Fibroblast of lung (primary cell): ENCODE data around the gene PRRT2. TPM values are rescaled to one million over a fixed set of nuclear protein-coding genes. Genes with fewer than 3 reads are reported as not detected.
A peak's percentile ranks its signal among the peaks of the same experiment; 100 is the strongest.

Experiments
- DNase-seq, 2 donors: peaks; one replicate each; pipeline versions ENCODE4 v3.0.0 to v3.0.0-alpha.2; 2010; ENCODE audit warnings: low read depth in 2 of 2
- H2AFZ ChIP-seq: 2 replicates; pipeline ENCODE4 v1.5.1; 2012; ENCODE audit warnings: low read length, control low read depth, inconsistent platforms
- H3K27ac ChIP-seq: 2 replicates; pipeline ENCODE4 v1.5.1; 2011; ENCODE audit warnings: low read length, control low read depth; ENCODE audit not compliant: insufficient read depth
- H3K27me3 ChIP-seq: 2 replicates; pipeline ENCODE4 v1.5.1; 2011; ENCODE audit warnings: mild to moderate bottlenecking, low read length; ENCODE audit not compliant: control insufficient read depth, insufficient read depth
- H3K36me3 ChIP-seq: 2 replicates; pipeline ENCODE4 v1.5.1; 2011; ENCODE audit warnings: low read length; ENCODE audit not compliant: control insufficient read depth, insufficient read depth
- H3K4me1 ChIP-seq: 2 replicates; pipeline ENCODE4 v1.5.1; 2011; ENCODE audit warnings: low read length; ENCODE audit not compliant: control insufficient read depth, insufficient read depth; ENCODE audit errors: extremely low read depth
- H3K4me2 ChIP-seq: 2 replicates; pipeline ENCODE4 v1.5.1; 2011; ENCODE audit warnings: low read length, control low read depth; ENCODE audit not compliant: insufficient read depth; ENCODE audit errors: extremely low read depth
- H3K4me3 ChIP-seq, 4 experiments: fragments of 200-600 bp in 1 of 4; sonication (generic) in 1 of 4; replicated peaks in 1 of 4; 2 replicates each; pipeline ENCODE4 v1.5.1; 2011 to 2016; ENCODE audit warnings: low read length in 4 of 4, low read depth in 3 of 4, mild to moderate bottlenecking in 3 of 4, control low read depth in 2 of 4, inconsistent platforms in 1 of 4, mixed read lengths in 1 of 4; ENCODE audit not compliant: insufficient read depth in 1 of 4; ENCODE audit errors: control extremely low read depth in 1 of 4
- H3K79me2 ChIP-seq: 2 replicates; pipeline ENCODE4 v1.5.1; 2012; ENCODE audit warnings: mild to moderate bottlenecking, low read length, inconsistent platforms; ENCODE audit not compliant: control insufficient read depth, insufficient read depth
- H3K9ac ChIP-seq: 2 replicates; pipeline ENCODE4 v1.5.1; 2011; ENCODE audit warnings: mild to moderate bottlenecking, low read length, control low read depth; ENCODE audit not compliant: insufficient read depth
- H3K9me3 ChIP-seq: 2 replicates; pipeline ENCODE4 v1.5.1; 2012; ENCODE audit warnings: low read depth, low read length; ENCODE audit not compliant: control insufficient read depth, insufficient read depth
- H4K20me1 ChIP-seq: 2 replicates; pipeline ENCODE4 v1.5.1; 2011; ENCODE audit warnings: low read length; ENCODE audit not compliant: control insufficient read depth, insufficient read depth; ENCODE audit errors: extremely low read depth
- CTCF ChIP-seq, 2 donors: IDR thresholded peaks in 1 of 2; conservative IDR thresholded peaks in 1 of 2; 1 replicate in 1 of 2; 2 replicates in 1 of 2; pipeline ENCODE4 v1.5.1; 2011 to 2012; ENCODE audit warnings: low read length in 2 of 2, control low read depth in 1 of 2, inconsistent platforms in 1 of 2, low read depth in 1 of 2, mild to moderate bottlenecking in 1 of 2
- EZH2 ChIP-seq: IDR thresholded peaks from 2 replicates; pipeline ENCODE4 v1.5.1; 2012; ENCODE audit warnings: low read length, control low read depth, mild to moderate bottlenecking; ENCODE audit errors: missing control alignments
- polyA plus RNA-seq, 2 donors: library from polyadenylated mRNA; depleted of rRNA in 1 of 2; stranded (reverse) in 1 of 2; unstranded in 1 of 2; fragments of >200 nt; gene quantifications; 2 replicates each; pipeline ENCODE4 v1.2.1, GENCODE V29; 2011 to 2012; ENCODE audit warnings: missing spikeins in 1 of 2
- total RNA-seq: library from RNA; depleted of rRNA; stranded (reverse); fragments of >200 nt; gene quantifications from 2 replicates; pipeline ENCODE4 v1.2.1, GENCODE V29; 2014

Gene PRRT2
- total and polyA plus RNA-seq, 2 donors (not counting 1 experiment from before 2014, with no cell fraction given): 1.3 to 2.1 TPM

- no peak overlapping the region for H2AFZ ChIP-seq
- no peak overlapping the region for H3K4me2 ChIP-seq
- no peaks in the 10 kb centered on the region for H3K9me3 ChIP-seq
- peaks cover 24% of the 10 kb centered on the region for H3K36me3 ChIP-seq
- no peak overlapping the region for H3K27ac ChIP-seq
- peaks cover 4% of the 10 kb centered on the region for H3K79me2 ChIP-seq
- H3K9ac ChIP-seq: no peak overlapping the region
- no peak for DNase-seq
- no peak for TF ChIP-seq EZH2
- no peak for TF ChIP-seq CTCF (conservative IDR thresholded peaks at IDR 0.05 in 1 of 2, IDR thresholded peaks at IDR 0.05 in 1 of 2; ENCODE audit: low read depth in 1 of 2, low read length in 2 of 2)
- H3K4me3 ChIP-seq: no peak overlapping the region
- H3K4me1 ChIP-seq: peaks cover 5% of the 10 kb centered on the region
- H4K20me1 ChIP-seq: no peaks in the 10 kb centered on the region
- H3K27me3 ChIP-seq: no peaks in the 10 kb centered on the region
Measured at GRCh38 chr16:29802416-29802935, 9.5 kb upstream of the PRRT2 start.

- no peak for DNase-seq
- Histone ChIP-seq H4K20me1 (no peaks in the 10 kb centered on the region), H2AFZ (no peak overlapping the region), H3K9me3 (no peaks in the 10 kb centered on the region), H3K9ac (no peak overlapping the region), H3K27ac (no peak overlapping the region), H3K79me2 (peaks cover 18% of the 10 kb centered on the region), H3K4me3 (peak overlapping the region in 2 of 4 experiments; percentile 83 to 89), H3K36me3 (peaks cover 18% of the 10 kb centered on the region), H3K4me2 (peak overlapping the region; percentile 30), H3K4me1 (peaks cover 10% of the 10 kb centered on the region), H3K27me3 (no peaks in the 10 kb centered on the region)
- TF ChIP-seq EZH2 (no peak), CTCF (conservative IDR thresholded peaks at IDR 0.05 in 1 of 2, IDR thresholded peaks at IDR 0.05 in 1 of 2; ENCODE audit: low read depth in 1 of 2, low read length in 2 of 2) (no peak)
Measured at GRCh38 chr16:29804020-29804419, 8.0 kb upstream of the PRRT2 start.

DNA sequence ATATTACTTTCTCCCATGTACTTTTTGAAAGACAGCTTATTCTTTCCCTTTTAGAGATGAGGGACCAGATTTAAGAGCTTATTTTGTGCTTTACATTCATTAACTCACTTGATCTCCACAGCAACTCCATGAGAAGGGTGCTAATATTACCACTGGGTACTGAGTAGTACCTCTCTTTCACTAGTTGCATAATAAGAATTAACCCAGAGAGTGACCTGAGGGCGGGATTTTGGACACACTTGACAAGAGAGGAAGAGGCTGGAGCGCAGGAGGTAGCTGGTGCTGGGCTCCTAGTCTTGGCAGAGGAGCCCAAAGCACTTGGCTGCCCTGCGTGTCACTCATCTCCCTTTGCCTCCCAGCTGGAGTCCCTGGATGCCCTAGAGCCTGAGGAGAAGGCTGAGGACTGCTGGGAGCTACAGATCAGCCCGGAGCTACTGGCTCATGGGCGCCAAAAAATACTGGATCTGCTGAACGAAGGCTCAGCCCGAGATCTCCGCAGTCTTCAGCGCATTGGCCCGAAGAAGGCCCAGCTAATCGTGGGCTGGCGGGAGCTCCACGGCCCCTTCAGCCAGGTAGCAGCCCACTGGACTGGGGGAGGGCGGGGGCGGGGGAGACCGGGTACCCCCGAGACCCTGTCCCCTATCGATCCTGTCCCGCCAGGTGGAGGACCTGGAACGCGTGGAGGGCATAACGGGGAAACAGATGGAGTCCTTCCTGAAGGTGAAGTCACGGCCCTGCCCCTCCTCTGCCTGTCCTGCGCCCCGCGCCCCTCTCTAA lies 7.3 kb upstream of the PRRT2 start:
- Histone ChIP-seq H4K20me1 (no peaks in the 10 kb centered on the region), H3K79me2 (peaks cover 23% of the 10 kb centered on the region), H3K27ac (peak overlapping the region; percentile 95), H3K9me3 (no peaks in the 10 kb centered on the region), H3K9ac (peak overlapping the region; percentile 88), H3K4me1 (peaks cover 14% of the 10 kb centered on the region), H3K4me2 (peak overlapping the region; percentile 95), H3K27me3 (no peaks in the 10 kb centered on the region), H3K36me3 (peaks cover 17% of the 10 kb centered on the region), H2AFZ (peak overlapping the region; percentile 68), H3K4me3 (peak overlapping the region; percentile 82 to 89 (median 84))
- DNase-seq: peak in 1 of 2 donors; percentile 33
- TF ChIP-seq CTCF (conservative IDR thresholded peaks at IDR 0.05 in 1 of 2, IDR thresholded peaks at IDR 0.05 in 1 of 2; ENCODE audit: low read depth in 1 of 2, low read length in 2 of 2) (no peak), EZH2 (no peak)
